ENCODE measurements around the gene CARD11.

Gene CARD11

DNA sequence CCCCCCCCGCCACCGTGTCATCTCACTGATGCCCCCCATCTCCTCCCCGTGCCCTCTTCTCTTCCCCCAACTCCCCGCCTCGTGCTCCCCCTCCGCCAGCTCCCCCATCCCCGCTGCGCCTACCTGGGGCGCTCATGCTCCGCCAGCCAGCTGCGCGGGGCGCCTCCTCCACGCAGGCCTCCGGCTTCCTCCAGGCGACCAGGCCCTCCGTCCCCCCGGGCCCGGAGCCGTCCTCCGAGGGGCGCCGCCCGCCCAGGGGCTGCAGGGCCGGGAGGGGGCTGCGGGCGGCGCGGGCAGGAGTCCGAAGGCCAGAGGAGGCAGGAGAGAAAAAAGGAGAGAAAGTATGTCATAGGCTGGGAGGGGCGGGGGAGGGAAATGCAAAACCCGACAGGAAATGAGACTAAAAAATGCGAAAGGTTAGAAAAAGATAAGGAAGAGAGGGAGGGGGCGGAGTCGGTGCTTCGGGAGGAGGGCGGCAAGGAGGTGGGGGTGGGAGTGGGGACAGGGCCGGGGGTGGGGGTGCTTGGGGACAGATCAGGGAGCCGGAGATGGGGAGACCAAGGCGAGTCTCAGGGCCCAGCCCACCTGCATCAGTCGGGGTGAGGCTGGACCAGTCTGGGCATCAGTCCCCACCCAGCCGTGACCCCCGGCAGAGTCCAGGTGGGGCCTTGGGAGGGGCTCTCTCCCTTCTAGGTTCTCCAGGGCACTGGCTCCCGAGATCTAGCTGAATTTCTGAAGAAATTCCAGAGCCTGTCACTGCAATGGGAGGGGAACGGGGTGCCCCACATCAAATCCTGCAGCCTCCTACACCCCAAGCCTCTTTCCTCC is at the start of gene CARD11:
CARD11 (minus strand) TSS at position 324 of the 828 bp plus-strand sequence. CDS start 85,361 bp downstream, outside the sequence.
- DNase-seq = peak in 2 of 4 experiments; percentile 20 to 49

DNA sequence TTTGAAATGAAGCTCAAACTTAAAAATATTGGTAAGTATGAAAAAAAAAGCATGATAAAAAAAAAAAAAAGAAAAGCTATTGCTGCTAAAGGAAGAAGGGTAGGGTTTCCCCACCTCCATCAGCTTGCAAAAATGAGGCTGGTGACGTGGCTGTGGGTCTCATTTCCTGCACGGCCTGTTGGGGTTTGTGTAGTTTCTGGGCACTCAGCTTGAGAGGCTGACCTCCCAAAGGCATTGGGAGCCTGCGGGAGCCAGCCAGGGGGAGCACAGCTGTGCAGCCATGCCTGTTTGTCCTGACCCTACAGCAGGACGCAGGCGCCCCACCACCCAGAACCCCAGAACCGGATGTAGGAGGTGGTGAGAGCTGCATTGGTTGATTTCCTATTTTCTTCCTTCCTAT is 48.8 kb upstream of the CARD11 start:
- DNase-seq = peak in 2 of 4 experiments; percentile 32 to 53

DNA sequence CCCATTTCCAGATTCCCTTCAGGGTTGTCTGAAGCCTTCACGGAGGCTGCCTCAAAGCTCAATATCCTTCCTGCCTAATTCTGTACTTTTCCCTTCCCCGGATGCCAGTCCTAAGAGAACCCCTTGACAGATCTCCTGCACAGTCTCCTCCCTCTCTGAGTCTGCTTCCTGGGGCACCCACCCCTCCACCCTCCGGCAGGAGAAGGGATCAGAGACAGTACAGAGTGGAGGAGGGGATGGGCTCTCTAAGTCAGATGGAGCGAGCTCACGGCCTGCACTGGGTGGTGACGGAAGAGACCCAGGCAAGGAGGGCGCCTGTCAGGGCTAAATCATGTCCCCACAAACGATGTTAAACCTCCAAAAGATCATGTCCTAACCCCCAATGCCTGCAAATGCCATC is 48.0 kb upstream of the CARD11 start:
- no peak for DNase-seq

DNA sequence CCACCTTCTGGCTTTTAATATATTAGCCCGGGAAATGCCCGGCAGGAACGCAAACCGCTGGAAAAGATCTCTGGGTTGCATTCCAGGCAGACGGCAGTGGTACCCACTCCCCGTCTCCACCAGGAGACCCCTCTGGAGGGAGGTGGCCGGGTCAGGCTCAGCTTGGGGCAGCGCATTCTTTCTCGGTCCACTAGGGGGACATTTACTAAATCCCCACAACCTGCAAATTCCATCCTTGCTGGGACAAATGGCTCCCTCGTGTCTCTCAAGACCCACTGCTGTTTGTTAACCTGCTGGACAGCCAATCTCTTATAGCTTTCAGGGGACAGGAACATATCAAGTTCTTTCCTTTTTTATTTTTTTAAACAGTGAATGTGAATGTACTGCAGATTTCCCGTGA is 45.8 kb upstream of the CARD11 start:
- DNase-seq = no peak

DNA sequence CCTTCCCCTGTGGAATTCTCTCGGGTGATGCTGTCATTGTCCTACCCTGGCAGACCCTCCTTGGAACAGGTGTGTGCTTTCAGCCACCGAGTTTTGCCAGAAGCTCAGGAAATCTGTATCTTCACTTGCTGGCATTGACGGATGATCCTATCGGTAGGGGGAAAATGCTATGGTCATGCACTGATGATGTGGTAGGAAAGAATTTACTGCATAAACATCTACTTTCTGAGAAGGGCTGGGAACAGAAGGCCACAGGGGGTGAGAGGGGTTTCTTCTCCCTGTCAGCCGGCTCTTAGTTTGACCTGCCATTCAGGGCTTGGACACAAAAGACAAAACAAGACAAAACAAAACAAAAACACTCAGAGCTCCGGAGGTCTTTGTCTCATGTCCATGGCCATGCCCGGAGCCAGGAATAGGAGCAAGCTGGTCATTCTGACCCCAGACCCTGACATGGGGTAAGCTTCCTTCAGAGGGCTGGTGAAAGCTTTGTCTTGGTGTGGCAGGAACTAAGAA is 43.6 kb upstream of the CARD11 start:
- no peak for DNase-seq

DNA sequence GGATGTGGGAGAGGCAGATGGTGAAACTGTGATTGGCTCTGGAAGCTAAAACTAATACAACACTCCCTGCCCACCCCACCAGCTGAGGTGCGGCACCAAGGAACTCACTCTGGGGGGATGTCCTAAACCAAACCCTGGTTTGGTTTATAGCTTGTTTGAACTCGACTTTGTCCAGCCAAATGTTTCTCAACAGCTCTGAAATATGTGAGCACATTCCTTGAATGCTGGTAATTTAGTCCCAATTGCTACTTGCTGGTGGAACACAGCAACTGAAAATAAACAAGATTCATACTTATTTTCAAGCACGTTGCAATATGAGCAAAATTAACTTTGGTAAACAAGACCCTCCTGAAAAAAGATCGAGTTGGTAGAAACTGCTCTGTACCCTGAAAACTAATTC is 39.7 kb upstream of the CARD11 start:
- DNase-seq = no peak

DNA sequence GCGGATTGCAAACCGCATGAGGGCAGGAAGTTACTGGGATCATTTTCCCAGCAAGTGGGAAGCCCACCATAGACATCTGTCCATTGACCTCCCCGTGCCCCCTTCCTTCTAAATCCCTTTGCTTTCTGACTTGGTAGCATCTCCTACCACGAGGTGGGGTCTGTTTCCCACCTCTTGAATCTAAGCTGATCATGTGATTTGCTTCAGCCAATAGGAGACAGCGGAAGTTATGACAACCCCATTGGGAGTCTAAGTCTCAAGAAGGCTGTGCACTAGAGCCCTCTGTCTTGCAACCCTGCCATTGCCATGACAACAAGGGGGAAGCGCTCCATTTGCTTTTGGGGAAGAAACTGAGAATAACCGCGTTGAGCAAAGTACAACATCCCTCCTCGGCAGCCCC is 39.2 kb upstream of the CARD11 start:
- DNase-seq = no peak

DNA sequence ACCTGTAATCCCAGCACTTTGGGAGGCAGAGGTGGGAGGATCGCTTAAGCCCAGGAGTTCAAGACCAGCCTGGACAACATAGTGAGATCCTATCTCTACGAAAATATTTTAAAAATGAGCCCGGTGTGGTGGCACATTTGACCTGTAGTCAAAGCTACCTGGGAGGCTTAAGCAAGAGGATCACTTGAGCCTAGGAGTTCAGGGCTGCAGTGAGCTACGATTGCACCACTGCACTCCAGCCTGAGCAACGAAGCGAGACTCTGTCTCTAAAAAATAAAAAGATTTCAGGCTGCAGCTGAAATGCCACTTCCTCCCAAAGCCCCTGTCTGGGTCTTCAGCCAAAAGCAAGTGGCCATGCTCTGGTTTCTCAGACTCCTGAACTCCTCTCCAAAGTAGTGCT is 38.7 kb upstream of the CARD11 start:
- no peak for DNase-seq

DNA sequence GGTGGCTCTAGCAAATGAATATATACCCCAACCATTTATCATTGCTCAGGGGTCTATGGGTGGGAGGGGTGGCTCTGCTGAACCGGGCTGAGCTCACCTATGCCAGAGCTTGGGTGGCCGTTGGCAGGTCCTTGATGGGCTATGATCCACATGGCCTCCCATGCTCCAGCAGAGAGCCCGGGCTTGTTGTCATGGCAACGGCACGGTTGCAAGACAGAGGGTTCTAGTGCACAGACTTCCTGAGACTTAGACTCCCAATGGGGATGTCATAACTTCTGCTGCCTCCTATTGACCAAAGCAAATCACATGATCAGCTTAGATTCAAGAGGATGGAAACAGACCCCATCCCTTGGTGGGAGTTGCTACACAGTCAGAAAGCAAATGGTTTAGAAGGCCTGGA is 36.4 kb upstream of the CARD11 start:
- no peak for DNase-seq

DNA sequence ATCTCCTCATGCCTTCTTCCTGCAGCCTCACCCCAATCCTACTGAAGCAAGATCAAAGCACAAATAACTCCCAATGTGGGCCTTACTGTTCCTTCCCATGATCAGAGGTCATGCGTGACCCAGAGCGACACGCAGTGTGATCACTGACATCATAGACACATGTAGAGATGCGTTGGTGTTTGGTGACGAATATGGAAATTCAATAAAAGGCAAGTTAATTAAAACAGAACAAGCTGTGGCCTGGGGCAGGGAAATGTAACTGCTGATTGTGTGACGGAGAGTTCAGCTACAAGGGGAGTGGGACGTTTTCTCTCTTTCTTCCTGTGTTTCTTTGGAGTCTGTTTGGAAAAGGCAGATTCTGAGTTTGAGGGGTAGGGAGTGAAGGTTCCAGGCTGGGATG is 34.8 kb upstream of the CARD11 start:
- DNase-seq = no peak

DNA sequence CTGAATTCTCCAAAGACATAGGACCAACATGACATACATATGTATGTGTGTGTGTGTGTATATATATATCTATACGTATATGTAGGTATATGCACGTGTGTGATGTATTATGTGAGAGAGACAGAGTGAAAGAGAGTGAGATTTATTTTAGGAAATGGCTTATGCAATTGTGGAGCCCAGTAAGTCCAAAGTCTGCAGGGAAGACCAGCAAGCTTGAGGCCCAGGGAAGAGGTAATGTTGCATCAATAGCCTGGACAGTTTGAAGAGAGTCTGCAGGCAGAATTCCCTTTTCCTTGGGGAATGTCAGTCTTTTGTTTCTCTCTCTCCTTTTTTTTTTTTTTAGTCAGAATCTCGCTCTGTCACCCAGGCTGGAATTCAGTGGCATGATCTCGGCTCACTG is 33.0 kb upstream of the CARD11 start:
- no peak for DNase-seq

DNA sequence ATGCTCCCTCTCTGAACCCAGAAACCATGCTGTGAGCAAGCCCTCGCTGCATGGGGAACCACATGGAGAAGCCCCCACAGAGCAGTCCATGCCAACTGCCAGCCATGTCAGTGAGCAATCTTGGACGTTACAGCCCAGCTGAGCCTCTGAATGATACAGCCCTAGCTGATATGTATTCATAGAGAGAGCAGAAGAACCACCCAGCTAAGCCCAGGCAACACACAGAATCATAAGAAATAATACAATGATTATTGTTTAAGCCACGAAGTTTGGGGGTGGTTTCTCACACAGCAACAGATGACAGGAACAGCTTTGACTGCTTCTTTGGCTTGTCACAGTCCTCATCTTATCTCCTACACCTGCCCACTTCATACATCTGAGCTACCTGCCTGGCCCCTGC is 32.5 kb upstream of the CARD11 start:
- DNase-seq = no peak

DNA sequence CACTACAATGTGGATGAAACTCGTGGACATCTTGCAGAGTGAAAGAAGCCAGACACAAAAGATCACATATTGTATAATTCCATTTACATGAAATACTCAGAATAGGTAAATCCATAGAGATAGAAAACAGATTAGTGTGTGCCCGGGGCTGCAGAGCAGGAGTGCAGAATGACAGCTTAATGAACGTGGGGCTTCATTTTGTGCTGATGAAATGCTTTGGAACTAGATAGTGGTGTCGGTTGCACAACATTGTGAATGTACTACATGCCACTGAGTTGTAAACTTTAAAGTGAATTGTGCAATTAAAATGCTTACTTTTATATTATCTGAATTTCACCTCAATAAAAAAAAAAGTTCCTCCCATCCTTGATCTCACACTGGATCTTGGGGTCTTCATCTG is 31.8 kb upstream of the CARD11 start:
- DNase-seq = no peak

DNA sequence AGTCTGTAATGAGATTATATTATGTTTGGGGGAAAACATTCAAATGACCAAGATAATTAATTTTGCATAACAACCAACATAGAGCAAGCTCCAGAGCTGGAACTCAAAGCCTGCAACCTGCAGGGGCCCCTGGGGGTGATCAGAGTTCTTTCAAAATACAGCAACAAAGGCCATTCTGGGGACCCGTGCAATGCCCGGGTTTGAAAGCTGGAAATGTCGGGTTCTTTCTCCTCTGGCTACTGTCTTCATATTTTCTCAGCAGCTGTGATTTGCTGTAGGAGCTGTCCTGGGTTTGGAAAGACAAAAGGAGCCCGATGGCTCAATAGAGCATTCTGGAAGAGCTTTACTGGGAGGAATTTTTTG is 30.8 kb upstream of the CARD11 start:
- DNase-seq = no peak

DNA sequence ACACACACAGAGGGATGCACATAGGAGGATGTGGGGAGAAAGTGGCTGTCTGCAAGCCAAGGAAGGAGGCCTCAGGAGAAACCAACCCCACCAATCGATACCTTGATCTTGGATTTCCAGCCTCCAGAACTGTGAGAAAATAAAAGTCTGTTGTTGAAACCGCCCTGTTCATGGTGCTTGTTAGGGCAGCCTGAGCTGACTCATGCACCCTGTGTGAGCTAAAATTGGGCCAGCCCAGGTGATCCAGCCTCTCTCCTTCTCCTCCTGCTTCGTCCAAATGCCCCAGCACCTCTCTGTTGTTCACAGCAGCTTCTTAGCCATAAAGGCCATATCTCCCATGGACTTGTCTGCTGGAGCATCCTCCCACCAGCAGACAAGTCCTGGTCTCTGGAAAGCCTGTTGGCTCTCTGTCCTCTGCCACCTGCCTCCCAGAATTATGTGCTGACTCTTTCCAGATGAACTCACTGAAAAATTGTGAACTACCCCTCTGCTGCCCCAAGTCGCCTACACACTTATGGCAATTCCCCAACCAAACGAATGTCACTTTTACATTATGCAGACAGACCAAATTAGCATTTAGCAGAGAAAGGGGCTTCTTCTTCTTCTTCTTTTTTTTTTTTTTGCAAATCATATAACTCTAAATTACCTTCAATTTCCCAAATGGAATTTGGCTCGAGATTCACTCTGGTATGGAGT is 30.2 kb upstream of the CARD11 start:
- DNase-seq = no peak

DNA sequence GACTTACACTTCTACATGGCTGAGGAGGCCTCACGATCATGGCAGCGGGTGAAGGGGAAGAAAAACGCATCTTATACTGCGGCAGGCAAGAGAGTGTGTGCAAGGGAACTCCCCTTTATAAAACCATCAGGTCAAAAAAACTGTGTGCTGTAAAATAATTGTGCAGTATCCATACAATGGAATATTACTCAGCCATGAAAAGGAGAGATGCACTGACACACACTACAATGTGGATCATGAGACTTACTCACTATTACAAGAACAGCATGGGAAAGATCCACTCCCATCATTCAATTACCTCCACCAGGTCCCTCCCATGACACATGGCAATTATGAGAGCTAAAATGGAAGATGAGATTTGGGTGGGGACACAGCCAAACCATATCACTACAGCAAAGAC is 27.2 kb upstream of the CARD11 start:
- DNase-seq = no peak

DNA sequence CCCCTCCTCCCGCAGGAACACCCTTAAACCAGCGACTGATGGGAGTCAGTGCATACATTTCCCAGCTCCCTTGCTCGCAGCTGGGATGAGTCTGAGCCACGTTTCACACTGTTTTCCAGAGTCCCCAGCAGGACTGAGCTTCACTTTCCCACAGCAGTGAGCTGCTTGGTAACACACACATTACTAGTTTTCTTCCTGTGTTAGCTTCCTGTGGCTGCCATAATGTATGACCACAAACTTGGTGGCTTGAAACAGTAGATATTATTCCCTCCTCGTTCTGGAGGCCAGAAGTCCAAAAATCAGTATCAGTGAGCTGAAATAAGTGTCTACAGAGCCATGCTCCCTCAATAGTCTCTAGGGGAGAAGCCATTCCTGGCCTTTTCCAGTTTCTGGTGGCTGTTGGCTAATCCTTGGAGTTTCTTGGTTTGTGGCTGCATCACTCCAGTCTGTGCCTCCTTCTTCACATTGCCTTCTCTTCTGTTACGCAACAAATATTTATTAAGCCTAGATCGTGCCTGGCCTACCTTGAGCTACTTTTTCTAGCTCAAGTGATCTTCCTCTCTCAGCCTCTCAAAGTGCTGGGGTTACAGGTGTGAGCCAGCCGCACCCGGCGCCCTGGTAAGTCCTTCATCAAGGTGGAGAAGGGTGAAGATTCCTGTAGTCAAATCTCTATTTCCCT is 26.2 kb upstream of the CARD11 start:
- DNase-seq = no peak

DNA sequence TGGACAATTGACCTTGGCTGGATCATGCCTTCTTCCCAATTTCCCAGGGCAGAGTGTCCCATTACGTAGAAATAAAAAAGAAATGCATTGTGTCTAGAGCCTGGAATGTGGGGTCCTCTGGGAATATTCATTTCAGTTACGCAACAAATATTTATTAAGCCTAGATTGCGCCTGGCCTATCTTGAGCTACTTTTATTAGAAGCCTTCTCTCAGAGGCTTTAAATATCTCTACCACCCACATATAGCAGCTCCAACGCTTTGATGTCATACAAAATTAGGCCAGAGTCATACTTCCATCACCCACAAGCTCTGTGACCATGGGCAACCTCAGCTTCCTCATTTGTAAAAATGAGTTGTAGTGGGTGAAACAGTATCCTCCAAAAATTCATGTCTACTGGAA is 24.9 kb upstream of the CARD11 start:
- DNase-seq = no peak

DNA sequence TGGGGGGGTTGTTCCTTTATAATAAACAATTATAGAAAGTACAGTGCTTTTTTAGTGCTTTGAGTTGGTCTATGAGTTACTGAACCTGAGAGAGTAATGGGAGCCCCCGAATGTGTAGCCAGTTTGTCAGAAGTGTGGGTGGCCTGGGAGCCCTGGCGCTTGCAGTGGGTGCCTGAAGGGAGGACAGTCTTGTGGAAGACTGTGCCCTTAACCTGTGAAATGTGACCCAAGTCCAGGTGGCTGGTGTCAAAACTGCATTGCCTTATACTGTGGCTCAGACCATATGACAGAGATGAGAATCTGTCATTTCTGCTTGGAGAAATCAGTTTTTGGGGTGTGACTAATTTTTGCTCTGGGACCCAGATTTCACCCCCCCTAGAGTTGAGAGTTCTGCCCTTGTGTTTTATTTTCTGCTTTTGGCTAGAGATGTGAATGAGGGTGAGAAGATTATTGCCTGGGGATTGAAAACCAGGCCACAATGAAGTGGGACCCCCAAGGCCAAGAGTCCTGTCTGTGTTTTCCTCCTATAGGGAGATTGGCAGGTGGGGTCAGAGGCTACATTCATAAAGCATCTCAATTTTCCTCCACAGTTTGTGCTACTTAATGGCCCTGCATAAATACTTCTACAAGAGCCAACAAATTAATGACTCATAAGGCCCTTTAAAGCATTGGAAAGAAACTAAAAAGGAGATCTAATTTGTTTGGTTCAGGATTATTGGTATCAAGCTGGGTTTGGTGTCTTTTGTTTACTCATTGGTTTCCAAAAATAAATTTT is 24.1 kb upstream of the CARD11 start:
- DNase-seq = no peak

DNA sequence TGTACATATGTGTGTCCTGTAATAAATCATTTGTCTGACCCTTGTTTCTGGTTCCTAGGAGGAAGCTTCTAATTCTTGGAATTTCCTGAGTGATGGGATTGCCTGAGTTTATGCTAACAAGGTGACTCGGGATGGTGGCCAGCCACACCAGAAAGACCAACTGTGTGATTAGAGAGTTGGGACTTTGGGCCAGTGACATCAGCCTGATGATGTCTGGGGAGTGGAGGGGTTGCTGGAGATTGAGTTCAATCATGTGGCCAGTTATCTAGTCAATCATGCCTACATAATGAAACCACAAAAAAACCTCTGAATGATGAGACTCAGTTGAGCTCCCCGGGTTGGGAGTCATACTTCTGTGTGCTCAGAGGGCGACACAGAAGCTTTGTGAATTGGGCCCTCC is 23.5 kb upstream of the CARD11 start:
- no peak for DNase-seq

DNA sequence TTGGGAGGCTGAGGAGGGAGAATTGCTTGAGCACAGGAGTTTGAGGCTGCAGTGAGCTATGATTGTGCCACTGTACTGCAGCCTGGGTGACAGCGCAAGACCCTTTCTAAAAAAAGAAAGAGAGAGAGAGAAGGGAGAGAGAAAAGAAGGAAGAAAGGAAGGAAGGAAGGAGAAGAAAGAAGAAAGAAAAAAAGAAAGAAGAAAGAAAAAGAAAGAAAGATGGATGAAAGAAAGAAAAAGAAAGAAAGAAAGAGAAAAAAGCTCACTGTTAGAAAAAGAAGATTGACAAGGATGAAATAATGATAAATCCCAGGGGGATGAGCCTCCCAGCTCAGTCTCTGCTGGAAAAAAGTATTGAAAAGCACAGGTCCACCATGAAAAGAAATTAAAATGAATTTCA is 22.8 kb upstream of the CARD11 start:
- DNase-seq = no peak

DNA sequence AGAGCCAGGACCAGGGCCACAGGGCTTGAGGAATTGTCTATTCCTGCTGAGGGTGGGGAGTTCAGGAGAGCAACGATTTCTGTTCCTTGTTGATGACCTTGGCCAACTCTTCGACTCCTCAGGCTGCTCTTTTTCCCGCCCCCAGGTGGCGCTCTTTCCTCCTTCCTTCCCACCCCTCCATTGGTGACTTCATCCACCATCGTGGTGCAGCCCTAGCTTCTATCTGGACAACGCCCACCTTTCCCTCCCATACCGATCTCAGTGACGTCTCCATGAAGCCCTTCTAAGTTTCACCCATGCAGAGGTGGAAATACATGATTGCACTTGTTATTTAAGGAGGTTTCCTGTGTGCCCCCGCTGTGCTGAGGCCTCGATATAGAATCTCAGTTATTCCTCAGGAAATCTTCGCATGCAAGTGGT is 22.1 kb upstream of the CARD11 start:
- peak in 2 of 4 experiments; percentile 29 to 34 for DNase-seq

DNA sequence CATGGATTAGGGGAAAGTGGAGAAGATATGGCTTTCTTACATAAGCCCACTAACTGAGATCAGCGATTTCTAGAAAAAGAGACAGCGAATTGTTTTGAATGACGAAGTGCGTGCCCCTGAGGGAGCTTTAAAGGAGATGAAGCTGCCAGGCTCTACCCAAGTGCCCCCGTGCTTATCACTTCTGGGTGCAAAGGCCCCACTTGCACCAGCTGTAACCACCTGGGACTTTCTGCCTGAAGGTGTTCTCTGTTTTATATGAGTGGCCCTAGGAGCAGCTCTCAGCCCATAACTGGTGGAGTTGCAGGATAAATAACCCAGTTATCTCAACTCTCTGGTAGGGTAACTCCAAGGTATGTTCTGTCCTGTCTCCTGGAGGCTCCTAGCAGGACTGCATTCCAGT is 20.4 kb upstream of the CARD11 start:
- no peak for DNase-seq

Measured in activated naive CD4-positive, alpha-beta T cell (primary cell).